Measurements from ENCODE around the gene MUC2.

MUC2 gene

GRCh38 chr11:1075341-1075911, 752 bp downstream of the MUC2 start:
- no peak for DNase-seq (ENCODE audit: extremely low read depth, low read depth)
- no peak for TF ChIP-seq CTCF (IDR thresholded peaks at IDR 0.05; ENCODE audit: low read depth, low read length)

GRCh38 chr11:1076061-1076665, 1.5 kb downstream of the MUC2 start:
- TF ChIP-seq CTCF (IDR thresholded peaks at IDR 0.05; ENCODE audit: low read depth, low read length) = no peak

GRCh38 chr11:1077033-1077416, 2.4 kb downstream of the MUC2 start:
- no peak for DNase-seq (ENCODE audit: extremely low read depth, low read depth)
- no peak for TF ChIP-seq CTCF (IDR thresholded peaks at IDR 0.05; ENCODE audit: low read depth, low read length)

More at GRCh38 chr11:1076061-1076665, 1.5 kb downstream of the MUC2 start:
- DNase-seq (ENCODE audit: extremely low read depth, low read depth) = no peak

GRCh38 chr11:1077417-1078119, 2.9 kb downstream of the MUC2 start:
- TF ChIP-seq CTCF (IDR thresholded peaks at IDR 0.05; ENCODE audit: low read depth, low read length) = no peak
- DNase-seq (ENCODE audit: extremely low read depth, low read depth) = no peak

- no peak for TF ChIP-seq CTCF (IDR thresholded peaks at IDR 0.05; ENCODE audit: low read depth, low read length)
- DNase-seq (ENCODE audit: extremely low read depth, low read depth) = no peak
Measured at GRCh38 chr11:1078191-1078601, 3.5 kb downstream of the MUC2 start.

GRCh38 chr11:1081601-1082311, 7.1 kb downstream of the MUC2 start:
- DNase-seq (ENCODE audit: extremely low read depth, low read depth) = no peak
- TF ChIP-seq CTCF (IDR thresholded peaks at IDR 0.05; ENCODE audit: low read depth, low read length) = no peak

- no peak for TF ChIP-seq CTCF (IDR thresholded peaks at IDR 0.05; ENCODE audit: low read depth, low read length)
- DNase-seq (ENCODE audit: extremely low read depth, low read depth) = no peak
Measured at GRCh38 chr11:1082346-1082727, 7.7 kb downstream of the MUC2 start.

Measured in AG09319 (cell line).